Measurements from ENCODE around the gene FNBP1.
"Not testable (repeated sequence)": the region's sequence is repeated elsewhere in the genome, so short reads cannot be mapped to it uniquely, and the experiment has no call there.

Gene FNBP1

DNA sequence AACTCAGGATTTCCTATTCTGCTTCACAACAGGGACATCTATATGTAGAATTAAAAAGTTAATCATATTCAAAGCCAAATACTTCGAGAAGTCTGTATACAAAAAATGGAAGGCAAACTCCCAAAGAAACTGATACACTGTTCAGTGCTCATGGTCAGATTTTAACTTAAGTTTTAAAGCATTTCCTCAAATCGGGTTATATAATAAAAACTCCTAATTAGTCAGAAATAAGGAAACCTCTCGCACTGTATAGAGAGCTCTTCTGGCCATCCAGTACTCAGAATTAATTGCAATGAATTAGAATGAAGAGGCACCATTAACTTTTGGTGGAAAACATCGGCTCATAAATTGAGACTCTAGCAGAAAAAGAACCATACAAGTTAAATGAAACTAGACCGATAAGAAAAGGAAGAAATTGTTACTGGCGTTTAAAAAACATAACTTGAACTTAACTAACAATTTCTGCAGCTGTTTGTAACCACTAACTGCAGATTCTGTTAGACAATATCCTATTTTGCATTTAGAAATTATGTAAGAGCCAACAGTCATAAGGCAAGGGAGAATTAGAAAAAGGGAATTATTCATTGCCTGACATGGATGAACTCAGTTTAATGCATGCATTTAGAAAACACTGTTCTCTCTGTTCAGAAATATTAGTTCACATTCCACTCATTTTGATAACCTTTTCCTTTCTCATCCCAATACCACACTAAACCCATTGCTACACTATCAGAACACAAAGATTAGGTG is 96.6 kb downstream of the FNBP1 start:
- no peak for DNase-seq

DNA sequence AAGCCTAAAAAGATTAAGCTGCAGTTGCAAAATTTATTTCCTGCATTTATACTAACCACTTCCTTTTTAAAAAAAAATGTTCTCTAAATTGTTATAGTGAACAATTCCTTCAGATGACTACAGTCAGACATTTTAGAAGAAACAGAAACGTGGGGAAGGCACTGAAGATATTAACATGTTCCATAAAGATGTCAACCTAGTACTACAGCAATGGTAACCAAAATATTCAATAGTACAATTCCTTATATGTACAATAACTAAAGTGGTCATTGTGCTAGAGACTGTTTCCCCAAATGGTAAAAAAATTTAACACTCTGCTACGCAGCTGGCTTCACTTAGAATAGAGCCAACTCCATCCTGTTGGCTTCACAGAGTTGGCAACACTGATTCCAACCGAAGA is 97.7 kb downstream of the FNBP1 start:
- DNase-seq: no peak

DNA sequence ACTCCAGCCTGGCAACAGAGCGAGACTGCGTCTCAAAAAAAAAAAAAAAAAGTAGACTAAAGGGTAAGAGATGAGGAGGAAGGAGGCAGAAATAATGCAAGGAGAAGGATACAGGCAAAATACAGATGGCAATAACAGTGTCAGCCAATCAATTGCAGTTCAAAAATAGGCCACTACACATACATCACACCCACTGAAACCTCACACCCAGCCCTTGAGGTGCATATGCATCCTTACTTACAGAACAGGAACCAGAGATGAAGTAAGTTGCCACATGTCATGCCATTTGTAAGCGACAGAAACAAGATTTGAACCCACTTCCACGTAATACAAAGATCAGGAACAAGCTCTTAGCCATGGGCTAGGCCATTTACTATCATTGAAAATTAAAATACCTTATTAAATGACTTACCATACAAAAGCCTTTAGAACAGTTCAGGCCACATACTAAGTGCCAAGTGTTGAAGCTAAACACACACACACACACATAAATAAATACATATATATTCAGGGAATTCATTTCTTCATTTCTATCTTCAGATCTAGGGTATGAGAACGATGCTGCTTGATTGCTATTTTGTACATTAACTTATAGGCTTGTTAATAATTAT is 98.4 kb downstream of the FNBP1 start:
- no peak for DNase-seq

GRCh38 chr9:129939431-129939830 is 103.6 kb downstream of the FNBP1 start:
- DNase-seq: no peak

GRCh38 chr9:129938291-129938979 is 104.6 kb downstream of the FNBP1 start:
- DNase-seq: no peak

DNA sequence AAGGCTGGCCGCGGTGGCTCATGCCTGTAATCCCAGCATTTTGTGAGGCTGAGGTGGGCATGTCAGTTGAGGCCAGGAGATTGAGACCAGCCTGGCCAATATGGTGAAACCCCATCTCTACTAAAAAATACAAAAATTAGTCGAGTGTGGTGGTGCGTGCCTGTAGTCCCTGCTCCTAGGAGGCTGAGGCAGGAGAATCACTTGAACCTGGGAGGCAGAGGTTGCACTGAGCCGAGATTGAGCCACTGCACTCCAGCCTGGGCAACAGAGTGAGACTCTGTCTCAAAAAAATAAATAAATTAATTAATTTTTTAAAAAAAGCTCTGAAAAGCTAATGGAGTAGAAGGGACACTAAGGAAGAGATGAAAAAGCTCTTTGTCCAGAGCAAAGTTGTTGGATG is 105.1 kb downstream of the FNBP1 start:
- not testable (repeated sequence) for DNase-seq

DNA sequence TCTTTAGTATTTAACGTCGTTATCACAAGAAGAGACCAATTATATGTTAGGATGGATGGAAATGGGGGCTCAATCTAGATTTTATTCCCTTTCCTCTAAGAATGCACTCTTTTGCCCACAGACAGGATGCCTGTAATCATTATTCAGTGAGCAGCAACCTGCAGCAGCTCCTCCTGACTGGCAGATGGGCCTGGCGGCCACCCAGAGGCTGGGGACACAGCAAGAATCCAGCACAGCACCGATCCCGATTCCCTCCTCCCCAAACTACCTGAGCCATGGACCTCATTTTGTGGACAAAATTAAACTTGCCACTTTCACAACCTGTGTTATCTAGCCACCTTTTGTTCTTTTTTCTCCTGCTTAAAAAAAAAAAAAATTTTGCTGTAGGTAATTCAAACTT is 106.8 kb downstream of the FNBP1 start:
- DNase-seq: no peak

GRCh38 chr9:129934780-129935179 is 108.2 kb downstream of the FNBP1 start:
- DNase-seq: no peak

DNA sequence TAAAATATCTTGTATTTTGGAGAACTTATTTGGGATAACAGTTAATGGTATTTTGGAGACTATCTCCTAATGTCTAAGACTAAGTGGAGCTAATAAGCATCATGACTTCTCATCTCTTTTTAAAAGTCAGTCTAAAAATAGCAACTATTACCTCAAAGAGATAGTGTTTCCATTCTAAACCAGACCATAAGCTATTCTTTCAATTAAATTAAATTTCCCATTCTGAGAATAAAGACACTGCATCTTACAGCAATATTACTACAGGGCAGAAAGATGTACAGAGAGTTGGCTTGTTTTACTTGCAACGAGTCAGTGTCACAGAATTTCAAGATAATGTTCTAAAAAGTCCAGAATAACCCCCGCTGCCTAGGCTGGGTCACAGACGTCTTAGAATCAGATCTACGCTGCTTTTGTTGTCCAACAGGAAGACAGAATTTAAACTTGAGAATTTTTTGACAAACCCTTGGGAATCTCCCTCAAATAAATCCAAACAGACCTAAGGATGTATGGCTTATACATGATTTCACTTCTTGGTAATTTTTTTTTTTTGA is 108.9 kb downstream of the FNBP1 start:
- DNase-seq: no peak

- no peak for DNase-seq
Observed at GRCh38 chr9:129933185-129934040, 109.6 kb downstream of the FNBP1 start.

DNA sequence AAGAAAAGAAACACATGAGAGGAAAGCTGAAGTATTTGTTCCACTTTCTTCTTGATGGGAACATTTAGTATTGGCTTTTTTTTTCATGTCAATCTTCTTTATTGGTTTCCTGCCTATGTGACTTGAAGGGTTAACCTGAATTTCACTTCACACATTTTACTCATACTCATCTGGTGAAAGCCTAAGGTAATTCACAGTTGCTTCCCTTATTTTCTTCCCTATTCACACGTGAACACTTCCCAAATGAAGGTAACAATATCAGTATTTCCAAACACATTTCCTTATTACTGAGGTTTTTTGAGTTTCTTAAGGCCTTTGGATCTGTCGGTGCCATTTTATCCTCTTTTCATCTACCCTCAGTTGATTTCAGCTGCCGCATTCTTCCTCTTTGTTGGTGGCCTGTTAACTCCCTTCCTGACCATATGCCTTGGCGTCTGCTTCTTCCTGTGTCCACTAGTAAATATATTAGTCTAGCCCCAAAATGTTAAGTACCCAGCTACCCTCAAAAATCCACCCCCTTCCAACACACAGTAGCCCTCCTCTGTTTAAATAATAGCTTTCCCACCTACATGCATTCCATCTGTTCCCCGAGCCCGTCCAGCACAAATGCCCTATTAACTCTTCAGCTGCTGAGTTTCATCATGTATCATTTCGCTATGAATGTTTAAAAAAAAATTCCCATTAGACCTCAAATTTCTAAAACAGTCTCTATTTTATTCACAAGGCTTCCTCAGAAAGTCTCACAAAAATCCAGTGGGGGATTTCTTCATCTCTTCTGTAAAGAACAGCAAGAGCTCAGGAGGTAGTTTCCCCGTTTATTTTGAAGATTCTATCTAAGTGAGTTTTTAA is 110.5 kb downstream of the FNBP1 start:
- DNase-seq: no peak

DNA sequence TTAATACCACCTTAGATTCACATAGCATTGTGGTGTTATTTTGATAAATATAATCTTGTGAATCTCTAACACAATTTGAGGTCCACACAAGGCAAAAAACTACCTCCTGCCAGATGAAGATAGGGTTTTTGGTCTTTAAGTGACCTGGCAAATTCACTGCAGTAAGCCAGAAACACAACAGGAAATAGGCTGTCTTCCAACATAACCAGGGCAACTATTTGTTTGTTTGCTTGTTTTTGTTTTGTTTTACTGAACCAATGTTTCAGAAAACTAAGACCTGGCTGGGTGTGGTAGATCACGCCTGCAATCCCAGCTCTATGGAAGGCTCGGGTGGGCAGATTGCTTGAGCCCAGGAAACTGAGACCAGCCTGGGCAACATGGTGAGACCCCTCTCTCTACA is 112.2 kb downstream of the FNBP1 start:
- no peak for DNase-seq

GRCh38 chr9:129929496-129930125 is 113.4 kb downstream of the FNBP1 start:
- DNase-seq: no peak

- DNase-seq: no peak
Observed at GRCh38 chr9:129923589-129923988, 119.4 kb downstream of the FNBP1 start.

GRCh38 chr9:129921905-129922304 is 121.1 kb downstream of the FNBP1 start:
- no peak for DNase-seq

GRCh38 chr9:129919841-129920240 is 123.1 kb downstream of the FNBP1 start:
- no peak for DNase-seq

GRCh38 chr9:129919277-129919676 is 123.7 kb downstream of the FNBP1 start:
- no peak for DNase-seq

- no peak for DNase-seq
Observed at GRCh38 chr9:129918296-129918950, 124.6 kb downstream of the FNBP1 start.

DNA sequence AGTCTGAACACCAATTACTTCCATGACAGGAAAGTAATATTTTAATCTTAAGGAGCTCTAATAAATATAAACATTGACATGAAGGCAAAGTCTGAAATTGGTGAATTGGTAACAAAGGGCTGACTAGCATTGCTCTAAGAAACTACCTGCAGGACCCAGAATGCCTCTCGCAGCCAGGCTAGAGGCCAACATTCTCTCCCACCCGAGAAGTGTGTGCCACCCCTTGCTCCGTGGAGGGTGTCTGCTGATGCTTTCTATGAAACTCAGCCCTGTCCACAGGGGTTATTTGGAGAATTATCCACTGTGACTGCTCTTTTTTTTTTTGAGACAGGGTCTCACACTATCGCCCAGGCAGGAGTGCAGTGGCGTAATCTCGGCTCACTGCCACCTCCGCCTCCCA is 126.3 kb downstream of the FNBP1 start:
- DNase-seq: no peak

DNA sequence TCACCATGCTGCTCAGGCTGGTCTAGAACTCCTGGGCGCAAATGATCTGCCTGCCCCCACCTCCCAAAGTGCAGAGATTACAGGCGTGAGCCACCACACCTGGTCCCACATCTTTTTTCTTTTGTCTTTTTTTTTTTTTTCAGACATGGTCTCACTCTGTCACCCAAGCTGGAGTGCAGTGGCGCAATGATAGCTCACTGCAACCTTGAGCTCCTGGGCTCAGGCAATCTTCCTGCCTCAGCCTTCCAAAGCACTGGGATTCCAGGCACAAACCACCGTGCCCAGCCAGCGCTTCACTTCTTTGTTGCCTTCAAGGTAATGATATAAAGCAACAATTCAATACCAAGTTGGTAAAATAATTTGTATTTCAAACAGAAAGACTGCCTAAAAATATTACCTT is 128.9 kb downstream of the FNBP1 start:
- DNase-seq: no peak

Data from activated CD4-positive, alpha-beta T cell treated with anti-CD3 and anti-CD28 coated beads for 1 hour (primary cell).